Activated T-cell treated with anti-CD3 and anti-CD28 coated beads for 1 hour (primary cell): ENCODE results near the gene SLC9A8.
"Not testable (repeated sequence)": the region's sequence is repeated elsewhere in the genome, so short reads cannot be mapped to it uniquely, and the experiment has no call there.

Experiments used
- DNase-seq: peaks from one replicate; pipeline ENCODE4 v3.0.0-alpha.2; 2020; ENCODE audit warnings: low read depth

Gene SLC9A8, protein sequence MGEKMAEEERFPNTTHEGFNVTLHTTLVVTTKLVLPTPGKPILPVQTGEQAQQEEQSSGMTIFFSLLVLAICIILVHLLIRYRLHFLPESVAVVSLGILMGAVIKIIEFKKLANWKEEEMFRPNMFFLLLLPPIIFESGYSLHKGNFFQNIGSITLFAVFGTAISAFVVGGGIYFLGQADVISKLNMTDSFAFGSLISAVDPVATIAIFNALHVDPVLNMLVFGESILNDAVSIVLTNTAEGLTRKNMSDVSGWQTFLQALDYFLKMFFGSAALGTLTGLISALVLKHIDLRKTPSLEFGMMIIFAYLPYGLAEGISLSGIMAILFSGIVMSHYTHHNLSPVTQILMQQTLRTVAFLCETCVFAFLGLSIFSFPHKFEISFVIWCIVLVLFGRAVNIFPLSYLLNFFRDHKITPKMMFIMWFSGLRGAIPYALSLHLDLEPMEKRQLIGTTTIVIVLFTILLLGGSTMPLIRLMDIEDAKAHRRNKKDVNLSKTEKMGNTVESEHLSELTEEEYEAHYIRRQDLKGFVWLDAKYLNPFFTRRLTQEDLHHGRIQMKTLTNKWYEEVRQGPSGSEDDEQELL

DNA sequence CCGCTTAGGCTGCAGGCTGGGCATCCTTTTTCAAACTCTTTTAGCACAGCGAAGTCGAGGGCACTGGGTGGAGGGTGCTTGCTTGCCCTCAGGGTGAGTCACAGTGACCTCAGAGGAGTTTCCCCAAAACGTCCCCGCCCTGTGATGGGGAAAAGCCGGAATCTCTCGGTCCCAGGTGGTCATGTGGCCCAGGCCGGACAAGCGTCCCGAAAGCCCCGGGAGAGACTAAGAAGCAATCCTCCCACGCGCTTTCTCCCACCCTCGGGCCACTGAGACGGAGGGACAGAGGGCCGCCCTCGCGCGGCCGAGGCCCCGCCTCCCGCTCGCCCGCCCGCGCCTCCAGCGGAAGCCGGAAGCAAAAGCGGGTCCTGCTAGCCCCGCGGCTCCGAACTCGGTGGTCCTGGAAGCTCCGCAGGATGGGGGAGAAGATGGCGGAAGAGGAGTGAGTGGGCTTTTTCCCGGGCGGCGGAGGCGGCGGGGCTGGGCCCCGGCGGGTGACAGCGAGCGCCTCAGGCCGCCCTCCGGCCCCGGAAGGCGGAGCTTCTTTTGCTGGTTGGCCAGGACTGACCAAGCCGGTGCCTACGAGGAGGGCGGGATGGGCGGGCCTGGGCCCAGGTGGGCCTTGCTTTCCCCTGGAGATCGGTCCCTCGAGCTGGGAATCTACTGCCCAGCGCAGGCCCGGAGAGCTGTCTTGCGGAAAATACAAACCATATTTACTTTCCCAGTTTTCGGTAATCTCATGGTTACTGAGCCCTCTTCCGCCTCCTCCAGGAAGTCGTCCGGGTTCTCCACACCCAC, at the start of gene SLC9A8:
Gene SLC9A8 (plus strand): TSS at position 322 of the 798 bp plus-strand sequence. CDS start 95 bp downstream, at position 417.
- peak; percentile 69 for DNase-seq

DNA sequence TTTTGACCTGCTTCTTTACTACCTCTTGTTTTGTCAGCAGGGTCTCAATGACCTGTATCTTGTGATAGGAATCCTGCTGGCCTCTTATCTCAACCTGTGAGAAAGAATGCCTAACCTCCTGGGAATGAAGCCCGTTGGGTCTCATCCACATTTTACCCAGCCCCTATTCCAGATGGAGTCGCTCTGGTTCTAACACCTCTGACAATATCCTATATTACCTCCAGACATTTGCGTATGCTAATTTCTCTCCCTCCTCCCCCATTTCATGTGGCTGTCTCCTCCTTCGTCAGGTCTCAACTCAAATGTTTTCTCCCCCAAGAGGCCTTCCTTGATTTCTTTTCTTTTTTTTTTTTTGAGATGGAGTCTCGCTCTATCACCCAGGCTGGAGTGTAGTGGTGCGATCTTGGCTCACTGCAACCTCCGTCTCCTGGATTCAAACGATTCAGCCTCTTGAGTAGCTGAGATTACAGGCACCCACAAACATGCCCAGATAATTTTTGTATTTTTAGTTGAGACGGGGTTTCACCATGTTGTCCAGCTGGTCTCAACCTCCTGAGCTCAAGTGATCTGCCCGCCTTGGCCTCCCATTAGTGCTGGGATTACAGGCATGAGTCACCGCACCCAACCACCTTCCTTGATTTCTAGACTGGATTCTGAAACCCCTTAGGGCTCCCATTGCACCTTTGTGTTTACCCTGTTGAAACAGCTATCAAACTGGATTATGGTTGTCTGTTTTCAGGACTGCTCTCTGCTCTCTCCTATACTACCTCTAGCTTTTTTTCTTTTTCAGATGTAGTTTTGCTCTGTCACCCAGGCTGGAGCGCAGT, 49.5 kb upstream of the SLC9A8 start:
- DNase-seq, result no peak

DNA sequence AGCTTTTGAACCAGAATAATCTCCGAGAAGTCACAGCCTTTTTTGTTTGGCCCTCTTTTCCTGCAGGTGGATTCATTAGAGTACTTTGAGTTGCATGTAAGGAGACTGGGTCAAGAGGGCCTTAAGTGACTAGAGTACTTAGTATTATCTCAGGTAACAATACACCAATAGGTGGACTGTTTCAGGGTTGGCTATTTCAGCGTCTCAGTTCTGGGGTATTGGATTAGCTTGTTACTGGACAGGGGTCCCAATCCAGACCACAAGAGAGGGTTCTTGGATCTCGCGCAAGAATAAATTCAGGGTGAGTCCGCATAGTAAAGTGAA, 47.3 kb upstream of the SLC9A8 start:
- no peak for DNase-seq

DNA sequence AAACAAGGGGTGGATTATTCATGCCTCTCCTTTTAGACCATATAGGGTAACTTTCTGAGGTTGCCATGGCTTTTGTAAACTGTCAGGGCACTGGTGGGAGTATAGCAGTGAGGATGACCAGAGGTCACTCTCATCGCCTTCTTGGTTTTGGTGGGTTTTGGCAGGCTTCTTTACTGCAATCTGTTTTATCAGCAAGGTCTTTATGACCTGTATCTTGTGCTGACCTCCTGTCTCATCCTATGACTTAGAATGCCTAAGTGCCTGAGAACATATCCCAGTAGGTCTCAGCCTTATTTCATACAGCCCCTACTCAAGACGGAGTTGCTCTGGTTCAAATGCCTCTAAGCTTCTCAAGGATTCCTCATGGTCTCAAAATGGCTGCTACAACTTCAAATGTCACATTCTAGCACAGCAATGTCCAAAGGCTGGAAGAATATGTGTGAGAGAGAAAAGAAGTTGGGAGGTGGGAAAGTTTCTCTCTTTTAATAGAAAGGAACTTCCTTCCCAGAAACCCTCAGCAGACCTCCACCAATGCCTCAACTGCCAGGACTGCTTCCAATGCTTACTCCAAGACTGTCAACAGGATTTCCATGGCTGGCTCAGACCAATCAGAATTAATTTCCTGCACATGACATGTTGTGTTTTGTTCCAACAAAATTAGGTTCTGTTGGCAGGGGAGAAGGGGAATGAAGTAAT, 46.6 kb upstream of the SLC9A8 start:
- no peak for DNase-seq

DNA sequence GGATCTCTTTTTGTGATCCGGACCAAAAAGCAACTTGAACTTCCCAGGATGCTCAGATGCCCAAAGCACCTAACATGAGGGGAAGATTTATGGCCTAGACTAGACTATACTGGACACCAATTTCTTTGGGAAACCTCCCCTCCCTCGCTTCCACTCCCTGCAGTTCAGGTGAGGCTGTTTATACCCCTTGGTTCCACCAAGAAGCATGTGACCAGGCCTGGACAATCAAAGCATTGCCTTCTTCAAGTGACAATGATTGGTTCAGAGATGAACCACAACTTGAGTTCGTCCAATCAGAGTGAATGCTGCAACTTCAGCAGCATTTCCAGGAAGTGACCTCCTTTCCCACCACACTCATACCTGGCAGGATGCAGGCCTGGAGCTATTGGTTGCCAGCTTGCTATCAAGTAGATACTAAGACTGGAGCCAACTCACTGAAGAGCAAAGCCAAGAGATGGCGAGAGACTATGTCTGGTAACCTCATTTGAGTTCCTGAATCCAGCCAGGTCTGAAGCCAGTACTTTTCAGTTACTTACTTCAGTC, 45.6 kb upstream of the SLC9A8 start:
- DNase-seq, result no peak

DNA sequence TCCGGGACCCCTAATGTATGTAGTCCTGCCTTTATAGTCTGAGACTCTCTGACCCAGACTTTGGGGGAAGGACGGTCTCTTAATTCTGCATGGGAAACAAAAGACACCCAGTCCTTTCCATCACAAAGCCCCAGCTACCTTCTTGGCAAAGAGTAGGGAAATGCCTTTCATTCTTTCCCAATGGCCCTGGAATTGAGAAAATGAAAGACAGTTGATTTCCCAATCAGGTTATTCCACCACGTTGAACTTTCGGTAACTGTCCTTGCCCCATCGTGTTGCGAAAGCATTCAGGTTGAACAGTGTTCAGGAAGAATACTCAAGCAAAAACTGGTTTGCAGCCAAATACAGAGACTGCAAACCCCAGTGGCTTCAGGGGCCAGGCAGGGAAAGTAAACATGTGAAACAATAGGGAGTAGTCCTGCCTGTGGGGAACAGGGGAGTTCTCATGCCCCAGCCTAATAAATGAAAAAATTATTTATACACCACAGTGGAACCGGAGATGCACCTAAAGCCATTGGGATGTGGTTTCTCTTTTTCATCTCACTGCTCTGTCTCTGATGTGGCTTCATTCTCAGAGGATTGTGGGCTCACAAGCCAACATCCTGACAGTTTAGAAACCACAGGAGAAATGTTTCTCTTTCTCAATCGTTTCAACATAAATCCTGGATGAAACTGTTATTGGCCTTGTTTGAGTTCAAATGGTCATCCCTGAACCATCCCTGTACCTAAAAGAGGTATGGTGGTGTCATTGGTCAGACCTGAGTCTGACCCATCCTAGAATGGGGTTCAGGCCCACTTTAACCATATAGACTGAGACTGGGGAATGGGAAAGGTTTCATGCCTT, 44.2 kb upstream of the SLC9A8 start:
- no peak for DNase-seq

DNA sequence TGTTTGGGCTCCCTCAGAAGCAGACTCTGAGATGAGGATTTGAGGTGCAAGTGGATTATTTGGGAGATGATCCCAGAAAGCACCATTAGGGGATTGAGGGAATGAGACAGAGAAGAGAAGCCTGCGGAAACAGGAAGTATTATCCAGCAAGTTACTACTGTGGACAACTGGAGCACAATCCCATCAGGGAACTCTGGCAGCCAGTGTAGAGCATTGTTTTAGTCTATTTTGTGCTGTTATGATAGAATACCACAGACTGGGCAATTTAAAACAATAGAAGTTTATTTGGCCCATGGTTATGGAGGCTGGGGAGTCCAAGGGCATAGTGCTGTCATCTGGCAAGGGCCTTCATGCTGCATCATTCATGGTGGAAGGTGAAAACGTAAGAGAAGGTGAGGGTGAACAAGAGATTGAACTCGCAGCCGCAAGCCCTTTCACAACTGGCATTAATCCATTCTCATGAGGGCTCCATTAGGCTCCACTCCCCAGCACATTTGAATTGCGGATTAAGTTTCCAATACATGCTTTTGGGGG, 43.5 kb upstream of the SLC9A8 start:
- DNase-seq, result no peak

DNA sequence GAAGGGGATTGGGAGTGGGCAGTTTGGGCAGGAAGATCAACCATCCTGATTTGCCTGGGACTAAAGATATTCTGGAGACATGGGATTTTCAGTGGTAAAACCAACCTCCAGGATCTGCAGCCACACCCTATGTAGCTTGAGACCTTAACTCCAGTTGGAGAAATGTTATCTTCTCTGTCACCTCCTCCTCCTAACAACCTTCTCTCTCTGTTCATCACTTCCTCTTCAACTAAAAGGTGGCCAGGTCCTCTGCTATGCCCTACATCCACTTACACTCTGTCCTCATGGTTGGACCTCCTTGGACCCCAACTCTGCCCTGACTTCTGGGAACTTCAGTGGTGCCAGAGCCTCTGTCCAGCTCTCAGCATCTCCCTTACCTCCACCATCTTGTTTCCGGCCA, 42.0 kb upstream of the SLC9A8 start:
- no peak for DNase-seq

DNA sequence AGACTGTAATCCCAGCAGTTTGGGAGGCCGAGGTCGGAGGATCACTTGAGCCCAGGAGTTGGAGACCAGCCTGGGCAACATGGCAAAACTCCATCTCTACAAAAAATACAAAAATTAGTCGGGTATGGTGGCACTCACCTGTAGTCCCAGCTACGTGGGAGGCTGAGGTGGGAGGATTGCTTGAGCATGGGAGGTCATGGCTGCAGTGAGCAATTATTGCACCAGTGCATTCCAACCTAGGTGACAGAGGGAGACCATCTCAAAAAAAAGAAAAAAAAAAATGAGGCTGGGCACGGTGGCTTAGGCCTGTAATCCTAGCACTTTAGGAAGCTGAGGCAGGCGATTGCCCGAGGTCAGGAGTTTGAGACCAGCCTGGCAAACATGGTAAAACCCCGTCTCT, 38.4 kb upstream of the SLC9A8 start:
- DNase-seq, result not testable (repeated sequence)

DNA sequence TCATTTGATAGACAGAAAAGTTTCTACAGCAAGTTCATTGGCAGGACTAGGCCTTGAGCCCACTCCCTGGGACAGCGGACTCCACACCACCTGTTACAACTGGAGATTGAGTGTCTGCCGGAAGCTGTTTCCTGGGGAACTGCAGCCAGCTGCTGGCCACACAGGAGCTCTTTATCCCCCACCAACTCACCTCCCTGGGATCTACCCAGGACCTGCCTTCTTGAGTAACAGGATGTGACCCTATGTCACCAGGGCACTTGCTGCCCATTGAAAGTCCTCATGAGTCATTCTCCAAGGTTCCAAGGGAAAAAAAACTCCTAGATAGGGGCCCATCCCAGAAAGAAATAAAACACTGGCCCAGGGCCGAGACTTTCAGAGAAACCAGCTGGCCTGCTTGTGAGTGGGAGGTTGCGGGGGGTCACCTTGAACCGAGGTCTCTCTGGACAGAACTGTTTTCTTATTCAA, 37.4 kb upstream of the SLC9A8 start:
- no peak for DNase-seq

DNA sequence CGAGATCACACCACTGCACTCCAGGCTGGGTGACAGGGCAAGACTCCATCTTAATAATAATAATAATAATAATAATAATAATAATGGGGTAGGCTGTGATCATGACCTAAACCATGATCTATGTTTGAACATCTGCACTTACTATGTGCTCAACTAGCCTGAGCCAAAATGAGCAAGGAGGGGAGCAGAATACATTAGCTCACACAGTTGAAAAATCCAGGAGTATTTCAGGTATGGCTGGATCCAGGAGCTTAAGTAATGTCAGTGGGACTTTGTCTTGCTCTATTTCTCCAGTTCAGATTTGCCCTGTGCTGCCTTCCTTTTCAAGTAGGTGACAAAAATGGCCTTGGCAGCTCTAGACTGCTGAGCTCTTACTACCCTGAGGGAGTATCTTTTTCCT, 32.7 kb upstream of the SLC9A8 start:
- DNase-seq, result no peak

DNA sequence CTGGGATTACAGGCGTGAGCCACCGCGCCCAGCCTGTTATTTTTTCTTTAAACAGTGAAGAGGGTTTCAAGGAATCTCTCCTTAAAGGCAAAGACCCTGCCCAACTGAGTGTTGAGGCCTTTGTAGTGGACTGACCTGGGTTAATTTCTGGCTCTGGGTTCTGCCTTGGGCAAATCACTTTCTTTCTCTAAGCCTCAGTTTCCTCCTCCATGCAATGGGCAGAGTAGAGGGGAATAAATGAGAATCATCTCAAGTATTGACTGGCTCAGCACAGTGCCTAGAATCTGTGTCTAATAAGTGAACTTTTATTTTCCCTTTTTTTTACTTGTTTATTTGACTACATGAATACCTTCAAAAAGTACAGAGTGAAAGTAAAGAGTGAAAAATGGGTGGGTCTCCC, 31.0 kb upstream of the SLC9A8 start:
- no peak for DNase-seq

DNA sequence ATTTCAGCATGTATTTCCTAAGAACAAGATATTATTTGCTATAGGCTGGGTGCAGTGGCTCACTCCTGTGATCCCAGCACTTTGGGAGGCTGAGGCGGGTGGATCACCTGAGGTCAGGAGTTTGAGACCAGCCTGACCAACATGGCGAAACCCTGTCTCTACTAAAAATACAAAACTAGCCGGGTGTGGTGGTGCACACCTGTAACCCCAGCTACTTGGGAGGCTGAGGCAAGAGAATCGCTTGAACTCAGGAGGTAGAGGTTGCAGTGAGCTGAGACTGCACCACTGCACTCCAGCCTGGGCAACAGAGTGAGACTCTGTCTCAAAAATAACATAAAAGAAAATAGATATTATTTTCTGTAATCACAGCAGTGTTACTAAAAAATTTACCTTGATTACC, 30.2 kb upstream of the SLC9A8 start:
- DNase-seq, result not testable (repeated sequence)

DNA sequence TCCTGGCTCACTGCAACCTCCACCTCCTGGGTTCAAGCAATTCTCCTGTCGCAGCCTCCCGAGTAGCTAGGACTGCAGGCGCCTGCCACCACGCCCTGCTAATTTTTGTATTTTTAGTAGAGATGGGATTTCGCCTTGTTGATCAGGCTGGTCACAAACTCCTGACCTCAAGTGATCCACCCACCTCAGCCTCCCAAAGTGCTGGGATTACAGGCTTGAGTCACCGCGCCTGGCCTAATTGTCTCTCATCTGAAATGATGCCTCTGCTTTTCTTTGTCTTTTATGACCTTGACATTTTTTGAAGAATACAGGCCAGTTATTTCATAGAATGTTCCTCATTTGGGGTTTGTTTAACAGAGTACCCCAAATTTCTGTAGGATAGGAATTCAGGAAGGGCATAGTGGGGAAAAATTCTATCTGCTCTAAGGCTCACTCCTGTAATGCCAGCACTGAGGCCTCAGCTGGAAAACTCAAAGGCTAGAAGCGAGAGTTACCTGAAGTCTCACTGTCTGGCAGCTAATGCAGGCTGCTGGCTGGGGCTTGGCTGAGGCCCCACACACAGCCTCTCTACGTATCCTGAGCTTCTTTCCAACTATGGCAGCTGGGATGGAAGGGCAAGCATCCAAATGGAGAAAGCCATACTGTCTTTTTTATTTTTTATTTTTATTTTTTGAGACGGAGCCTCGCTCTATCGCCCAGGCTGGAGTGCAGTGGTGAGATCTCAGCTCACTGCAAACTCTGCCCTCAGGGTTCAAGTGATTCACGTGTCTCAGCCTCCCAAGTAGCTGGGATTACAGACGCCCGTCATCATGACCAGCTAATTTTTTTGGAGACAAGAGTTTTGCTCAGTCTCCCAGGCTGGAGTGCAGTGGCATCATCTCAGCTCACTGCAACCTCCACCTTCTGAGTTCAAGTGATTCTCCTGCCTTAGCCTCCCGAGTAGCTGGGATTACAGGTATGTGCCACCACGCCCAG, 29.3 kb upstream of the SLC9A8 start:
- DNase-seq, result not testable (repeated sequence)

DNA sequence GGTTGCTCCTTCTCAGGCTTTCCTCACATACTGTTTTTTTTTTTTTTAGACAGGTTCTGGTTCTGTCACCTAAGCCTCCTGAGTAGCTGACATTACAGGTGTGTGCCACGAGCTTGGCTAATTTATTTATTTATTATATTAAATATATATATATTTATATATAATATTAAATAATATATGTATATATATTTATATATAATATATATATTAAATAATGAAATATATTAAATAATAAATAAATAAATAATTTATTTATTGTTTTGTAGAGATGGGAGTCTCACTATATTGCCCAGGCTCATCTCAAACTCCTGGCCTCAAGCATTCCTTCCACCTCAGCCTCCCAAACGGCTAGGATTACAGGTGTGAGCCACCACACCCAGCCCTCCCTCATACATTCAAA, 28.3 kb upstream of the SLC9A8 start:
- DNase-seq, result no peak

DNA sequence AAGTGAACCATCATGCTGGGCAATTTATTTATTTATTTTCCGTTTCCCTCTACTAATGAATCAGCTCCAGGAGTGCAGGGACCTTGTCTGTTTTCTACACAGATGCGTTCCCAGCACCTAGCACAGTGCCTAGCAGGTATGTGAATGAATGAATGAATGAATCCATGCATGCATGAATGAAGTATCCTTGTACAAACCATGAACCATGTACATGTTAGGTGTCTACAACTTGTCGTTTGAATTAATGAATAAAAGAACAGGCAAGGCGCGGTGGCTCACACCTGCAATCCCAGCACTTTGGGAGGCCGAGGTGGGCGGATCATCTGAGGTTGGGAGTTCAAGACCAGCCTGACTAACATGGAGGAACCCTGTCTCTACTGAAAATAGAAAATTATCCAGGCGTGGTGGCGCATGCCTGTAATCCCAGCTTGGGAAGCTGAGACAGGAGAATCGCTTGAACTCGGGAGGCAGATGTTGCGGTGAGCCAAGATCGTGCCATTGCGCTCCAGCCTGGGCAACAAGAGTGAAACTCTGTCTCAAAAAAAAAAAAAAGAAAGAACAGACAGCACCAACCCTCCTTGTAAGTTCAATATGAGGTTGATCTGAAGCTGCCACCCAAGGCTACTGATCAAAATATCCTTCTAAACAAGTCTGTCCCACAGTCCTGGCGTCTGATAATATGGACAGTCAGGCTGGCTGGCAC, 27.3 kb upstream of the SLC9A8 start:
- no peak for DNase-seq

DNA sequence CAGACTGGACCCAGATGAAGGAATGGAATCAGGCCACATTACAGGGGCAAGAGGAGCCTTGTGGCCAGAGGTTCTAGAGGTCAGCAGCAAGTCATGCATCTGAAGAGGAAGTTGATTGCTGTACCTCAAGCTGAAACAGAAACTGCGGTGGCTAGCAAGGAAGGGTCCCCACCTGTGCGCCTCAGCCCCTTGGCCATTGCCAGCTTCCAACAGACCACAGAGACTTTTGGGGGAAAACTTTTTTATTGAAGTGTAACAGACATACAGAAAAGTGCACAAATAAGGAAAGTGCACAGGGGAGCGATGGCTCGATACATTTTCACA, 26.8 kb upstream of the SLC9A8 start:
- DNase-seq, result no peak

DNA sequence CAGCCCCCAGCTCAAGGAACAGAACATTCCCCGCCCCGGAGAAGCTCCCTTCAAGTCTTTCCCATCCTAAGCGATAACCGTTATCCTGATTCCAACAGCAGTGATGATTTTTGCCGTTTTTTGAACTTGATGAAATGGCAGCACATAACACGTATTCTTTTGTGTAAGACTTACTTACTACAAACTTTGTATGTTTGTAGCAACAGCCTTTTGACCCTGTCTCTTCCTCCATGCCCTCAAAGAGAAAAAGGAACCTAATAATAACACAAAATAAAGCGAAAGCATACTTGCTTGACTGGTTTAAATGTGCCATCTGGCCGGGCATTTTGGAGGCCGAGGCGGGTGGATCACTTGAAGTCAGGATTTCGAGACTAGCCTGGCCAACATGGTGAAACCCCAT, 26.4 kb upstream of the SLC9A8 start:
- no peak for DNase-seq
